Right lung (tissue), 5 donors: ENCODE measurements around the gene GAL3ST2. TPM values are rescaled to one million over a fixed set of nuclear protein-coding genes. Genes with fewer than 3 reads are reported as not detected.
"Not testable (repeated sequence)": the region's sequence is repeated elsewhere in the genome, so short reads cannot be mapped to it uniquely, and the experiment has no call there.

Experiments used
- DNase-seq, 2 donors: peaks; one replicate each; pipeline ENCODE4 v3.0.0-alpha.2; 2013
- polyA plus RNA-seq, 5 donors: library from polyadenylated mRNA; unstranded; fragments of 120-200 nt; gene quantifications; one replicate each; pipeline versions ENCODE4 v1.2.1 to v1.2.3, GENCODE V29; 2013; ENCODE audit warnings: inconsistent platforms in 1 of 5, low replicate concordance in 1 of 5; ENCODE audit not compliant: insufficient read length in 5 of 5, insufficient read depth in 1 of 5

GAL3ST2 gene
- polyA plus RNA-seq, 5 donors: 0.15 to 0.33 (median 0.27) TPM

DNA sequence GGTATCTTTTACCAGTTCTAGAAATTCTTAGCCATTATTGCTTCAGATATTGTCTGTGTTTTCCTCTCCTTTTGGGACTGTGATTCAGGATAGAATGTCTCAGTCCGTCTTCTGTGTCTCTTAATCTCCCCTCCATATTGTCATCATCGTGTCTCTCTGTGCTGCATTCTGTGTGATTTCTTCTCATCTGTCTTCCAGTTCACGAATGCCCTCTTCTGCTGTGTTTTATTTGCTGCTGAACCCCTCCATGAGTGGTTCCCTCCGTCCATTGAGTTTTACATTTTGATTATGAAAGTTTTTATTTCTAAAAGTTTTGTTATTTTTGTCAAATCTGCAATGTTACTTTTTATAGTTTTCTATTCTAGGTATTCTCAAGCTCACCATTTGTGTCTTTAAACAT is 30.5 kb upstream of the GAL3ST2 start:
- DNase-seq: no peak

DNA sequence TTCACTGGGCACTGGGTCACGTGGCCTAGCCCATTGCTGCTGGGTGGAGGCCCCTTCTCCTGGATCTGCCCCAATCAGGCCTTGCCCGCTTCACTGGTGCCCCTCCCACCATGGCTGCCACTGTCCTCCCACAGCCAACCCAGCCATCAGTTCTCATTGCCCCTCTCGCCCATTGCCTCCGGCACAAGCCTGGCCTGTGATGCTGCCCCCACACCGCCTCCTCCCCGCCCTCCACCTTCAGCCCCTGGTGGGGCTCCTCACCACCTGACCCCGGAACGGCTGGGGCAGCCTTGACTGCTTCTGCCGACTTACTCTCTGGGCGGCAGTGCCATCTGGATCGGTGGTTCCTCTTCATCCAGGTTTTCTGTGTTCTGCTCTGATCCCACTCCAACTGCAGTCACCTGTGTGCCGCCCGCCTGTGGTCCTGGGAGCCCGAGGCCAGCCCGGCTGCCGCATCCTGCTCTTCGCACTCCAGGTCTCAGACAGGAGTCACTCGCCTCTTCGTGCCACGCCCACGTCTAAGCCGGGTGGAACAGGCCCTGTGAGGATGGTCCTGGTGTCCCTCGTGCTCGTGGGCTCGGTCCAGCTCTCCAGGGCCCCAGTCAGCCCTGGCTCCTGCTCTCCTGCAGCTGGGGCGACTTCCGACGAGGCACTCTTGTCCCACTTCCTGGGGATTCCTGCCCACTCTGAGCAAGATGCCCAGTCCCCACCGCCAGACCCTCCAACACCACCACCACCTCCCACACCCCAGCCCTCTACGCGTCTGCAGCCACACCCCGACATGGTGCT is 28.0 kb upstream of the GAL3ST2 start:
- DNase-seq: no peak

DNA sequence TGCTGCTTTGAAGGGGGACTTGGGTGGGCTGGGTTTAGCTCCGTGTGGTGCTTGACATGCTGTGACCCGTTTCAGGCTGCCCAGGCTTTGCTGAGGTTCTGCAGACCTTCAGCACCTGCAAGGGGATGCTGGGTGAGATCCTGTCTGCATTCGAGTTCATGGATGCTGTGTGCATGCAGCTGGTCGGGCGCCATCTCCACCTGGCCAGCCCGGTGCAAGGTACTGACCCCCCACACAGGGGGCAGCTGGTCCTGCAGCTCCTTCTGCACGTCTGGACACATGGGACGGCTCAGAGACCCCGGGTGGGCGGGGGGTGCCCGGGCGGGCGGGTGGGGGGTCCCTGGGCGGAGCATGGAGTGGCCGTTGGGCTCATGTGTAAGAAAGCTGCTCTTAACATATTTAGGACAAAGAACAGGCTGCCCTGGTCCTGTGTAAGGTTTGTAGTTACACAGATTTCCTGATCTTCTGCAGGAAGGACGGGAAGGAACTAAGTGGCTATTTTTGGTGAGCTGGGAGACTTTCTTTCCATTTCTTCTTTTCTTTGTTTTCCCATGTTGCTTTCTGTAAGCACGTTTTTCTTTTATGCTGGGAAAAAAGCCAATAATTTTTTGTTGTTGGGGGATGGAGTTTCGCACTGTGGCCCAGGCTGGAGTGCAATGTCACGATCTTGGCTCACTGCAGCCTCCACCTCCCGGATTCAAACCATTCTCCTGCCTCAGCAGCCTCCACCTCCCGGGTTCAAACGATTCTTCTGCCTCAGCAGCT is 26.4 kb upstream of the GAL3ST2 start:
- DNase-seq: no peak

DNA sequence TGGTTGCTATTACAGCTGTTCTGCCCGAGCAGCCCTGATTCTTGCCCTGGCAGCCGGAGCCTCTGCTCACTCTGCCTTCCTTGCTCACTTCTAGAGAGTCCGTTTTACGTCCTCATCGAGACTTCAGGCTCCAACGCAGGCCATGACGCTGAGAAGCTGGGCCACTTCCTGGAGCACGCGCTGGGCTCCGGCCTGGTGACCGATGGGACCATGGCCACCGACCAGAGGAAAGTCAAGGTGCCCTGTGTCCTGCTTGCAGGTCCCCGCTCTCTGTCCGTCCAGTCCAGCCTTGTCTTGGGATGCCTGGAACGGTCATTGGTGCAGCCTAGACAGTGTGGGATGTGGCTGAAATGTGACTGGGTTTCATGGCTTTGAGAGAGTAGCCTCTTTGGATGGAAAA is 25.5 kb upstream of the GAL3ST2 start:
- DNase-seq: no peak

GRCh38 chr2:241751776-241752175 is 24.8 kb upstream of the GAL3ST2 start:
- no peak for DNase-seq

DNA sequence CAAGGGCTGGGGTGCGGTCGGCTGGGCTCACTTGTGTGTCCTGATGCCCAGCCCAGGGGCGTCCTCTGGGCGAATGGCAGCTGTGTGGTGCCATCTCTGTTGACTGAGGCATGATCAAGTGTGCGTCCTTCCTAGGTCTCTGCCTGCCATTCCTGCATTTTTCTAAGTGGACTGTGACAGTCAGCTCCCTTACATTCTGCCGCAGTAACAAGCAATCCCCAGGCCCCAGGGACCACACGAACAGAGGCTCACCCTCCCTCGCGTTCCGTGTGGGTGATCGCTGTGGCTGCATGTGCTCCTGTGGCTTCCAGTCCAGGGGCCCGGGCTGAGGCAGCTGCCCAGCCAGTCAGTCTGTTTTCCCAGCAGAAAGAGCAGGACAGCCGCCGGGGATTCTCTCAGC is 24.4 kb upstream of the GAL3ST2 start:
- DNase-seq: no peak

DNA sequence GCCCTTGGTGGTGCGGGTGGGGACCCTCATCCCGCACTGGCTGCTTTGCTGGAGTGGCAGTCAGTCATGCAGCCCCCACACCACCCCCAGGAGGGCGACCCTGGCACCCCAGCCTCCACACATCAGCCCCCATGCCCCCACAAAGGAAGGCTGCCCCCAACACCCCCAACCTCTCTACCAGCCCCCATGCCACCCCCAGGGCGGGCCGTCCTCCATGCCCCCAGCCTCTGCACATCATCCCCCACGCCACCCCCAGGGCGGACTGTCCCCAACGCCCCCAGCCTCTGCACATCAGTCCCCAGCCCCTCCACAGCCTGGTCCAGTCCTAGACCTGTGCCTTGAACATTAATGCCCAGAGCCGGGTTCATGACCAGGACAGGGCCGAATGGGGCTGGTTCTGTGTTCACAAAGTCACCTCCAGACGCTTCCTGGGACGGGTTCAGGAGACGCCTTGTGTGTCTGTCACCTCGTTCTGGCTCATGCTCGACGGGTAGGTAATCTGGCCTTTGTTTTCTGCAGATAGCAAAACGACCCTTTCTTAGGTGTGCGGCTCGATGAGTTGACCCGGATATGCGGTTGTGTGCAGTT is 23.8 kb upstream of the GAL3ST2 start:
- no peak for DNase-seq

DNA sequence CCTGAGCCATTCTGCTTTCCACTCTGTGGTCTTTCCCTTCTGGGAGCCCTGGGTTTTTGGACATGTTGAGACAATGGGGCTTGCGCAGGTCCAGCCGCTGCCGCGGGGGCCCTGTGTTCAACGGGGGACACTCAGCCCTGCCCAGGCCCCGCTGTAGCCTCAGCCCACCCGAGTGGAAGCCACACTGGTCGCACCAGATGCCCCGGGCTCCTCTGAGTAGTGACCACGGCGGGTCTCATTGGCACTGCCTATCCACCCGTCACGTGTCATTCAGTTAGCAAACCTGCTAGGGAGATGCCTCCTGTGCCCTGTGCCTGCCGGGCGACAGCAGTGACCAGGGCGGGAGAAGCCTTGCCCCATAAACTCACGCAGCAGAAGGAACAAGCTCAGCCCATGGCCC is 23.1 kb upstream of the GAL3ST2 start:
- DNase-seq: no peak

DNA sequence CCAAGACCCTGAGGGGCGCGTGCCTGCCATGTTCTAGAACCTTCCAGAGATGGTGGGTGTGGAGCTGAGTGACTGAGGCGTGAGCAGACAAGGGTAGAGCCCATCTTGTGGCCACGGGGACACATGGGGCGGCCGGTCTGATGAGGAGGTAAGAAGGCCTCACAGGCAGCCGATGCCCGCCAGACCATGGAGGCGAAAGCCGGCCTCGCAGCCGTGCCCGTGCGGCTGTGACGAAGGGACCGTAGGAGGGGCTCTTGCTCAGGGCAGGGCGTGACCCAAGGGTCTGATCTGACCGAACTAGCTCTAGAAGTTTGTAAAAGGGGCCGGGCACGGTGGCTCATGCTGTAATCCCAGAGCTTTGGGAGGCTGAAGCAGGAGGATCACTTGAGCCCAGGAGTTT is 22.6 kb upstream of the GAL3ST2 start:
- no peak for DNase-seq

GRCh38 chr2:241755166-241755565 is 21.5 kb upstream of the GAL3ST2 start:
- DNase-seq: no peak

GRCh38 chr2:241755777-241756176 is 20.8 kb upstream of the GAL3ST2 start:
- DNase-seq: no peak

GRCh38 chr2:241759067-241759807 is 17.4 kb upstream of the GAL3ST2 start:
- DNase-seq: no peak

GRCh38 chr2:241759893-241760292 is 16.7 kb upstream of the GAL3ST2 start:
- DNase-seq: not testable (repeated sequence)

DNA sequence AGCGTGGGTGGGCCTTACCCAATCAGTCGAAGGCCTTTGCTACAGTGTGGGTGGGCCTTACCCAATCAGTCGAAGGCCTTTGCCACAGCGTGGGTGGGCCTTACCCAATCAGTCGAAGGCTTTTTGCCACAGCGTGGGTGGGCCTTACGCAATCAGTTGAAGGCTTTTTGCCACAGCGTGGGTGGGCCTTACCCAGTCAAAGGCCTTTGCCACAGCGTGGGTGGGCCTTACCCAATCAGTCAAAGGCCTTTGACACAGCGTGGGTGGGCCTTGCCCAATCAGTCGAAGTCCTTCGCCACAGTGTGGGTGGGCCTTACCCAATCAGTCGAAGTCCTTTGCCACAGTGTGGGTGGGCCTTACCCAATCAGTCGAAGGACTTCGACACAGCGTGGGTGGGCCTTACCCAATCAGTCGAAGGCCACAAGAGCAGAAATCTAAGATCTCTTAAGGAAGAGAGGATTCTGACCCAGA is 16.3 kb upstream of the GAL3ST2 start:
- DNase-seq: no peak

DNA sequence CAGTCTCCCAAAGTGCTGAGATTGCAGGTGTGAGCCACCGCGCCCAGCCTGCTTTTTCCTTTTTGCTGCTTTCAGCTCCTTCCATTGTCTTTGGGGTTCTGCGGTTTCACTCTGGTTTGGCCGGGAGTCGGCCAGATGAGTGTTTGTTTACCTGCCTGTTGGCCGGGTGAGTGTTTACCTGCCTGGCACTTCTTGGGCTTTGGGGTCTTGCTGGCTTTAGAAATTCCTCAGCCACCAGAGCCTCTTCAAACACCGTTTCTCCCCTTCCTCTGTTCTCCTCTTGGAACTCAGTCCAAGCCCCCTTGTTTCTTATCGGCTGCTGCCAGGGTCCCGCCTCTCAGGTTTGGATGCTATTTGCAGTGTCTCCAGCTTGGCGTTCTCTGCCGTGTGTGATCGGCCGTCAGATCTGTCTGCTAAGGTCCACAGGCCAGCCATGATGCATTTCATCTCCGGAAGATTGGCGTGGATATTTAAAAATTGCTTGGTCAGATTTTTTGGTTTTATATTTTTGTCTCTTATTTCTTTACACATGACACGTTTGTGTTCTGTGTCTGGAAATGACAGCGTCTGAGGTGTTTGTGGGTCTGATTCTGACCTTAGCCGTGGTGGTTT is 14.2 kb upstream of the GAL3ST2 start:
- DNase-seq: no peak

- no peak for DNase-seq
Measured at GRCh38 chr2:241762933-241763369, 13.7 kb upstream of the GAL3ST2 start.

GRCh38 chr2:241763551-241764274 is 12.9 kb upstream of the GAL3ST2 start:
- DNase-seq: no peak

GRCh38 chr2:241764275-241765241 is 12.1 kb upstream of the GAL3ST2 start:
- no peak for DNase-seq

- no peak for DNase-seq
Measured at GRCh38 chr2:241767464-241768250, 9.0 kb upstream of the GAL3ST2 start.
